SU-DHL-6 (cell line): ENCODE measurements around the gene C6orf89.

Experiments used
- H2AFZ ChIP-seq: fragments of 200-600 bp; sonication (generic); 2 replicates; pipeline ENCODE4 v1.6.1; 2014; ENCODE audit warnings: low read depth, mild to moderate bottlenecking, moderate library complexity, mixed read lengths, antibody characterized with exemption, low read length; ENCODE audit not compliant: severe bottlenecking
- H3F3A ChIP-seq: fragments of 200-600 bp; shearing (Covaris generic); 2 replicates; pipeline ENCODE4 v1.6.0; 2016; ENCODE audit warnings: antibody characterized with exemption, mild to moderate bottlenecking; ENCODE audit not compliant: insufficient read depth
- H3K27ac ChIP-seq: fragments of 200-600 bp; sonication (generic); 2 replicates; pipeline ENCODE4 v1.5.1; 2016; ENCODE audit warnings: low read depth, mild to moderate bottlenecking, low read length, moderate library complexity, mixed read lengths
- H3K27me3 ChIP-seq: fragments of 200-600 bp; sonication (generic), shearing (Covaris generic); 2 replicates; pipeline ENCODE4 v1.6.0; 2014; ENCODE audit warnings: mild to moderate bottlenecking, low read length
- H3K36me3 ChIP-seq: fragments of 200-600 bp; sonication (generic); 2 replicates; pipeline ENCODE4 v1.6.1; 2014; ENCODE audit warnings: mild to moderate bottlenecking, low read length, mixed read lengths
- H3K4me2 ChIP-seq: fragments of 300-600, 200-600 bp; shearing (Covaris generic), sonication (generic); 2 replicates; pipeline ENCODE4 v1.6.0; 2014; ENCODE audit warnings: low read length, low read depth, mild to moderate bottlenecking; ENCODE audit not compliant: poor library complexity, severe bottlenecking
- H3K4me3 ChIP-seq: fragments of 200-600 bp; sonication (generic); 2 replicates; pipeline ENCODE4 v1.5.1; 2014; ENCODE audit warnings: antibody characterized with exemption, low read length, mild to moderate bottlenecking, mixed read lengths; ENCODE audit not compliant: insufficient read depth, poor library complexity, severe bottlenecking
- H3K79me2 ChIP-seq: fragments of 200-600 bp; sonication (generic); 2 replicates; pipeline ENCODE4 v1.6.1; 2014; ENCODE audit warnings: mild to moderate bottlenecking, low read length, moderate library complexity; ENCODE audit not compliant: insufficient read depth
- H3K9ac ChIP-seq: fragments of 200-600 bp; sonication (generic); 2 replicates; pipeline ENCODE4 v1.7.0; 2014; ENCODE audit warnings: mild to moderate bottlenecking, low read length
- H3K9me2 ChIP-seq: fragments of 200-600 bp; sonication (generic); replicated peaks from 2 replicates; pipeline ENCODE4 v1.6.1; 2014; ENCODE audit warnings: low read length; ENCODE audit not compliant: insufficient read depth
- H3K9me3 ChIP-seq: fragments of 200-600 bp; sonication (generic); 2 replicates; pipeline ENCODE4 v1.6.1; 2014; ENCODE audit warnings: low read length, mixed read lengths; ENCODE audit not compliant: insufficient read depth
- H4K20me1 ChIP-seq: fragments of 200-600 bp; sonication (generic); 2 replicates; pipeline ENCODE4 v1.6.1; 2014; ENCODE audit warnings: low read depth, mild to moderate bottlenecking, antibody characterized with exemption, low read length, moderate library complexity, mixed read lengths
- EZH2phosphoT487 ChIP-seq: fragments of 200-600 bp; sonication (generic), shearing (Covaris generic); conservative IDR thresholded peaks from 2 replicates; pipeline ENCODE4 v1.6.1; 2018; ENCODE audit warnings: mild to moderate bottlenecking, antibody characterized with exemption, low read length, moderate library complexity, mixed read lengths
- TF ChIP-seq, protein P1 (sequence below): fragments of 200-600 bp; sonication (generic); IDR thresholded peaks from one replicate; pipeline ENCODE4 v1.5.1; 2017; ENCODE audit warnings: antibody characterized with exemption, mild to moderate bottlenecking, low read length, moderate library complexity; ENCODE audit not compliant: insufficient read depth, poor library complexity, severe bottlenecking

C6orf89 gene

DNA sequence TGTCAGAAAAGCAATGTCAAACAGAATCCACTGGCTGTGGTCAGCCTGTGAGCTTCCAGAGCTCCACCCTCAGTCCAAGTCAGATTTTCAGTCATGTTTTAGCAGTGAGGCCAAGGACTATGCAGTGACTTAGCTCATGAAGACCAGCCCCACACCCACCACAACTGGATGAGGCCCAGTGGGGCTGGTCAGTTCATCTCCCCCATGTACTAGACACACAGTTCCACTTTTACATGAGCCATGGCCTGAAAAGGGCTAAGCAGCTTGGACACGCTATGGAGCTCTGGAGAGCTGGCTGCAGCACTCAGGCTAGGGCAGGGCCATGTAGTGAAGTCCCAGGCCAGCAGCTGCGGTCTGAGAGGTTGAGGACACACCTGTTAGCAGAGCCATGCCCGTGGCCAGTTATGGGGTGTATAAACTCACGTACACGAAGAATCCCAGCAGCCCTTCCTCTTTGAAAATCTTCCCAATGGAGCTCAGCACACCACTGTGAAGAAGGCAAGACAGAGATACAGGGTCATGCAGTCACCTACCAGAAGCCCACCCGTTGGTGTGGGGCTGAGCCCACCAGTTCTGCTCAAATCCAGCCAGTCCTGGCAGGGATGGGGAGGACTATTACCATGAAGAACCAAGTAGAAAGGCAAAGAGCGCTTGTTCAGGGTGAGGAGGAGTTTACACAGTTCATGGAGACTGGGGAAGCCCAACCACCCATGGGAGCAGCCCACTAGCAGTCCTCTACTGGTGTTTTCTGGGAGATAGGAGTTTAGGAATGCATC, 89.7 kb downstream of the C6orf89 start:
- no peak overlapping the region for H3K4me2 ChIP-seq
- no peaks in the 10 kb centered on the region for H4K20me1 ChIP-seq

GRCh38 chr6:36976007-36976264, 90.2 kb downstream of the C6orf89 start:
- peaks cover 32% of the 10 kb centered on the region; the same call in 1 of the 2 replicates for H3K36me3 ChIP-seq
- TF ChIP-seq EZH2phosphoT487: no peak
- TF ChIP-seq, protein P1, sequence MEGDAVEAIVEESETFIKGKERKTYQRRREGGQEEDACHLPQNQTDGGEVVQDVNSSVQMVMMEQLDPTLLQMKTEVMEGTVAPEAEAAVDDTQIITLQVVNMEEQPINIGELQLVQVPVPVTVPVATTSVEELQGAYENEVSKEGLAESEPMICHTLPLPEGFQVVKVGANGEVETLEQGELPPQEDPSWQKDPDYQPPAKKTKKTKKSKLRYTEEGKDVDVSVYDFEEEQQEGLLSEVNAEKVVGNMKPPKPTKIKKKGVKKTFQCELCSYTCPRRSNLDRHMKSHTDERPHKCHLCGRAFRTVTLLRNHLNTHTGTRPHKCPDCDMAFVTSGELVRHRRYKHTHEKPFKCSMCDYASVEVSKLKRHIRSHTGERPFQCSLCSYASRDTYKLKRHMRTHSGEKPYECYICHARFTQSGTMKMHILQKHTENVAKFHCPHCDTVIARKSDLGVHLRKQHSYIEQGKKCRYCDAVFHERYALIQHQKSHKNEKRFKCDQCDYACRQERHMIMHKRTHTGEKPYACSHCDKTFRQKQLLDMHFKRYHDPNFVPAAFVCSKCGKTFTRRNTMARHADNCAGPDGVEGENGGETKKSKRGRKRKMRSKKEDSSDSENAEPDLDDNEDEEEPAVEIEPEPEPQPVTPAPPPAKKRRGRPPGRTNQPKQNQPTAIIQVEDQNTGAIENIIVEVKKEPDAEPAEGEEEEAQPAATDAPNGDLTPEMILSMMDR: no peak
- no peak overlapping the region for H3K4me2 ChIP-seq
- H2AFZ ChIP-seq: no peak overlapping the region
- H3K79me2 ChIP-seq: peaks cover 31% of the 10 kb centered on the region
- H3K27me3 ChIP-seq: no peaks in the 10 kb centered on the region
- H3K27ac ChIP-seq: no peak overlapping the region
- H3K9ac ChIP-seq: no peak overlapping the region
- H3K4me3 ChIP-seq: no peak overlapping the region
- no peaks in the 10 kb centered on the region for H3K9me3 ChIP-seq
- H3K9me2 ChIP-seq: no peaks in the 10 kb centered on the region
- H4K20me1 ChIP-seq: no peaks in the 10 kb centered on the region
- no peaks in the 10 kb centered on the region for H3F3A ChIP-seq

More for the DNA sequence above, 89.7 kb downstream of the C6orf89 start:
- peaks cover 32% of the 10 kb centered on the region; the same call in 1 of the 2 replicates for H3K36me3 ChIP-seq
- H3K9me2 ChIP-seq: no peaks in the 10 kb centered on the region
- no peak overlapping the region for H3K4me3 ChIP-seq
- no peak overlapping the region for H2AFZ ChIP-seq
- no peak for TF ChIP-seq EZH2phosphoT487
- TF ChIP-seq, protein P1: no peak
- no peaks in the 10 kb centered on the region for H3F3A ChIP-seq
- no peaks in the 10 kb centered on the region for H3K27me3 ChIP-seq
- no peak overlapping the region for H3K9ac ChIP-seq
- peaks cover 26% of the 10 kb centered on the region for H3K79me2 ChIP-seq
- no peak overlapping the region for H3K27ac ChIP-seq
- no peaks in the 10 kb centered on the region for H3K9me3 ChIP-seq

GRCh38 chr6:36976509-36976908, 90.8 kb downstream of the C6orf89 start:
- Histone ChIP-seq H2AFZ (no peak overlapping the region), H3F3A (no peaks in the 10 kb centered on the region), H3K9ac (no peak overlapping the region), H4K20me1 (no peaks in the 10 kb centered on the region), H3K4me3 (no peak overlapping the region), H3K79me2 (peaks cover 37% of the 10 kb centered on the region), H3K4me2 (no peak overlapping the region), H3K36me3 (peaks cover 29% of the 10 kb centered on the region; the same call in 1 of the 2 replicates), H3K27ac (no peak overlapping the region), H3K27me3 (no peaks in the 10 kb centered on the region), H3K9me3 (no peaks in the 10 kb centered on the region), H3K9me2 (no peaks in the 10 kb centered on the region)
- TF ChIP-seq EZH2phosphoT487: no peak
- TF ChIP-seq, protein P1: no peak
